ENCODE measurements around the gene PCNX2.

PCNX2 gene

DNA sequence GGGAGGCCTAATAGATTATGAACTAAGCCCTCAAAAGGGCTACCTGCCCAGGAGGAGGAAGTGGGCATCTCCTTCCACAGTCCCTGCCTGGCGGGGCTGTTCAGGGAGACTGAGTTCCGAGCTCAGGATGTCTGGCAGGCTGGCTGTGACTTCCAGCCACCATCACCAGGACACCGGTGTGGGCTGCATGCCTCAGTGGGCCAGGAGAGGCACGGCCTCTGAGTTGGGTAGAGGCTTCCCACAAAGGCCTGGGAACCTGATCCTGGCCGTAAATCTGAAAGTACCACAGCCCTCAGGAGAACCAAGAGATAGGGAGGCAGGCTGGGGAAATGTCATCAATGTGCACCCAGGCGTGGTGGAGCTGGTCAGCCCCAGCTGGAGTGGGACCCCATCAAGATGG lies 316.0 kb downstream of the PCNX2 start:
- no peak for DNase-seq

- no peak for DNase-seq
Measured at GRCh38 chr1:232978815-232979214, 316.7 kb downstream of the PCNX2 start.

GRCh38 chr1:232978091-232978634 lies 317.4 kb downstream of the PCNX2 start:
- no peak for DNase-seq

GRCh38 chr1:232974971-232975370 lies 320.6 kb downstream of the PCNX2 start:
- no peak for DNase-seq

DNA sequence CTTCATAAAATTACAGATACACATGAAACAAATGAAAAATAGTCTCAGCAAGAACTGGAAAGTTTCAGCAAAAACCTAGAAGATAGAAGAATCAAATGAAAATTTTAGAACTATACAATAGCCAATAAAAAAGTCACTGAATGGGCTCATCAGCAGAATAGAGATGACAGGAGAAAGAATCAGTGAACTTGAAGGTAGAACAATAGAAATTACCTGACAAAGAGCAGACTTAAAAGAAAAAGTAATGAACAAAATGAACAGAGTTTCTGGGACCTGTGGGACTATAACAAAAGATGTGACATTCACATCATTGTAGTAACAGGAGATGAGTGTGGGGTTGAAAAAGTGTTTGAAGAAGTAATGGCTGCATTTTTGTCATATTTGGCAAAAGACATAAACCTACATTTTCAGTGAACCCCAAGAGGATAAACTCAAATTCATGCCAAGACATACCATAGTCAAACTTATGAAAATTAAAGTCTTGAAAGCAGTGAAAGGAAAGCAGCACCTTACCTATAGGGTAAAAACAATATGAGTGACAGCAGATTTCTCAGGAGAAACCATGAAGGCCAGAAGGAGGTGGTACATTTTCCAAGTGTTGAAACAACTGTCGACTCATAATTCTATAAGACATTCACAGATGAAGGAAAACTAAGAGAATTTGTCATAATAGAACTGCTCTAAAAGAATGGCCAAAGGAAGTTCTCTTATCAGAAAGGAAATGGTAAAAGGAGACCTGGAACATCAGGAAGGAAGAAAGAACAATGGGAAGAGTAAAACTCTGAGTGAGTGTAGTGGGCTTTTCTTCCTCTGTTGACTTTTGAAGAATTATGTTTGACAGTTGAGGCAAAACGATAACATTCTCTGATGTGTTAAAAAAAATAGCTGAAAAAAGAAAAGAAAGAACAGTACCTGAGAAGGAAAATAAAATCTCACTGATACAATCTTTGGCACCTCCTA lies 321.6 kb downstream of the PCNX2 start:
- DNase-seq = no peak

DNA sequence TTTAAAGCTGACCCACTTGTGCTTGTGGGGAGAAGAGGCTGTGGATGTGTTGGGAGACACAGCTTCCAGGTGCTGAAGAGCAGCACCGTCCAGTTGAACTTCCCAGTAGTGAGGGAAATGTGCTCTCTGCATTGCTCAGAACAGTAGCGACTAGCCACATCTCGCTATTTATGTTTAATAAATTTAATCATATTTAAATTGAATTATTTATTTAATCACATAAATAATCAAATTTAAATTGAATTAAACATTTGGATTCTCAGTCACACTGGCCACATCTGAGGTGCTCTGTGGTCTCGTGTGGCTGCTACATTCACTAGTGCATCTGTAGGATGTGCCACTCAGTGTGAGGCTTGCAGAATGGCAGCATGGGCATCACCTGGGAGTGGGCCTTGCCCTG lies 325.0 kb downstream of the PCNX2 start:
- DNase-seq = no peak

- no peak for DNase-seq
Measured at GRCh38 chr1:232969799-232970198, 325.7 kb downstream of the PCNX2 start.

GRCh38 chr1:232968965-232969364 lies 326.6 kb downstream of the PCNX2 start:
- no peak for DNase-seq

DNA sequence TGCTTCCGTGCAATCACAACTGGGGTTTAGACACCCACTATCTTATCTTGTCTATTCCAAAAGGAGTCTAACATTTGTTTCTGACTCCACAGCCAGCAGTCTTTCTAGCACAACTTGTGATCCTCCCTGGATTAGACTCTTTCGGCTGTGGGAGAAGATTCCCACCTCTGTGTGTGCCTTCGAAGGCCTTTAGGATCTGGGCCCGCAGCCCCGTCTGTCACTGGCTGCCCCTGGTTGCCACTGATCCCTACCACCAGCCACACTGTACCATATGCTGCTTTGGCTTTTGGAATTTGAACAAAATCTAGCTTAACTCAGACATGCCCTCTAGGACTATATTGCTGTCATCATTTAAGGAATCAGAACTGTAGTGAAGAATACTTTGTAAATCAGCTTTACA lies 327.1 kb downstream of the PCNX2 start:
- no peak for DNase-seq

DNA sequence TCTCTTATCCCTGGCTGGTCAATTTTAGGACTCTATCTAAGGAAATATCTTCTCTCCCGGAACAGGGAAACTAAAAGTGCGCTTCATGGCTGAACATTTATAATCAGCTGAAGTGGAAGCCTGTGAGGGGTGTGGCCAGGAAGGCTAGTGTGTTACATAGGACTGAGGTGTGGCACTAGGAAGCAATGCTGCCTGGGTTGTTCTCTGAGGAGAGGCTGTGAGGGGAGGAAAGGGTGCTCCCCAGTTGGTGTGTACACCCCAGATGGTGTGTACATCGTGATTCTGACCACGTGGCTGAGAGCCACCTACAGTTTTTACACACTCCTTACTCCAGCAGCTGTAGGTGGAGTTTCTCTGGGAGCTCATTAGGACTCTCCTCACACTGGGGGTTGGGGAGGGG lies 328.9 kb downstream of the PCNX2 start:
- DNase-seq = no peak

- no peak for DNase-seq
Measured at GRCh38 chr1:232965912-232966217, 329.7 kb downstream of the PCNX2 start.

DNA sequence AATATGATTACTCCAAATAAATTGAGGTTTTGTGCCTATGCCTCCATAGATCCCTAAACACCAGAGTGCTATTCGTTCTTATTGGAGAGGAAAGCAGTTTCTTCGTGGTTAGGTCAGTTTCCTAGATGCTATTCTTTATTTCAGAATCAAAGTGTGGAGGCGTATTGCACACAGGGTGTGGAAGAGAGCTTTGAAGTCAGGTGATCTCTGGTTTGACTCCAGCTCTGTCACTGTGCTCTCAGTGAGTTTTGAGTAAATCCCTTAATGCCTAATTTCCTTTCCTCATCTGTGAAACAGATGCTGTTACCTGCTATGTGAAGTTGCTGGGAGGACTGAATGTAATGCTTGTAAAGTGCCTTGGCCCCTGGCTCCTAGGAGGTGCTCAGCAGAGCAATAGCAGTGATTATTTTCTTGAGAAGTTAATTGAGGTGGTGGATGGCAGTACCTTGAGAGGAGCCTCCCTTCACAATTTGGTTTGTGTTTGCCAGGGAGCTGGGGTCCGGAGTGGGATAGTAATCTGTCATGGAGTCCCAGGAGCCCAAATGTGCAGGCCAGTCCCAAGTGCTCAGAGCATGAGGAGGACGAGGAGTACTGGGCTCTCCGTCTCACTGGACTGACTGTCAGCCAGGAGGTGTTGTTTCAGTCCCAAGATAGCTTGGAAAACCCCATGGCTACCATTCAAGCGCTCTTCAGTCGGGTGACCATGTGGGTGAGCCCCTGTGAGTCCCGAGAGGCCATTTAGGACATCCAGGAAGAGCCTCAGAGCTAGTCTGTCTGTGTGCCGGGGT lies 330.2 kb downstream of the PCNX2 start:
- DNase-seq = no peak

- no peak for DNase-seq
Measured at GRCh38 chr1:232964601-232965000, 330.9 kb downstream of the PCNX2 start.

DNA sequence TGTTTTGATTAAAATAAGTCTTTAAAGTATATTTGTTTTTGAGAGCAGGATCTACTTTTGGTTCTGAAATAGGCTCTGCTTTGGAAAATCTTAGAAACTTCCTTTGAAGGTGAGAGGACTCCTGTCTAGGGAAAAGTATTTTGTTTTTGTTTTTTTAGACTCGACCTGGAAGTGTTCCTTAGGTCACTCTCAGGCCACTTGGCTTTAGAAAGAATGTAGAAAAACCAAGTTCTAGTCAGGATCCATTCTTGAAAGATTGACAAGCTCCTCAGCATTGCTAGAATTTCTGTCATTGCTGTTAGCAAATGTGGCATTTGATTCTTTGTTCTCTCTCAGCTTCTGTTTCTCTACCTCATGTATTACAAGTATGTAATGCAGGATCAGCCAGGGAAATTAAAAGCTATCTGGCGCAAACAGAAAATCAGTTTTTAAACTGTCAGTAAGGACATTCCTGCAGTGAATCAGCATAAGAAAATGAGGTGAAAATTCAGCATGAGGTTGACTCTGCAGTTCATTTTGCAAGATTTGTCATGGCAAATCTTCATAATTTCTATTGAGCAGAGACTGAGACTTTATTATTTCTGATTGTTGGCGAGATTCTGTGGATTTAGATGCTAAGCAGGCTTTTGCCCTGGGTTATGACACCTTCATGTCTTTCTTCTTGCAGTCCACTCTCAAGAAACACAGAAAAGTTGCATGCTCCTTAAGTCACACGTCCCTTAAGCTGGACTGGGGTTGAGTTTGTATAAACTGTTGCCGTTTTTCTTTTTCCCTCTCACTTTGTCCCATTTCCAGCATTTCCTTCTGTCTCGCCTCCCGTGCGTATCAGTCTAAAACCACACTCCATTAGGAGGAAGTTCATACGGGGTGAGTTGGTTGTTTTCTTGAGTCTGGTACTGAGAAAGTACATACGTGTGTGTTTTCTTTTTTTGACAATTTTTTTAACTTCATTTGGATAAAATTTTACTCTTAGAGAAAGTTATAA lies 332.5 kb downstream of the PCNX2 start:
- DNase-seq = no peak

- no peak for DNase-seq
Measured at GRCh38 chr1:232958067-232958466, 337.5 kb downstream of the PCNX2 start.

- DNase-seq = no peak
Measured at GRCh38 chr1:232956081-232956480, 339.4 kb downstream of the PCNX2 start.

DNA sequence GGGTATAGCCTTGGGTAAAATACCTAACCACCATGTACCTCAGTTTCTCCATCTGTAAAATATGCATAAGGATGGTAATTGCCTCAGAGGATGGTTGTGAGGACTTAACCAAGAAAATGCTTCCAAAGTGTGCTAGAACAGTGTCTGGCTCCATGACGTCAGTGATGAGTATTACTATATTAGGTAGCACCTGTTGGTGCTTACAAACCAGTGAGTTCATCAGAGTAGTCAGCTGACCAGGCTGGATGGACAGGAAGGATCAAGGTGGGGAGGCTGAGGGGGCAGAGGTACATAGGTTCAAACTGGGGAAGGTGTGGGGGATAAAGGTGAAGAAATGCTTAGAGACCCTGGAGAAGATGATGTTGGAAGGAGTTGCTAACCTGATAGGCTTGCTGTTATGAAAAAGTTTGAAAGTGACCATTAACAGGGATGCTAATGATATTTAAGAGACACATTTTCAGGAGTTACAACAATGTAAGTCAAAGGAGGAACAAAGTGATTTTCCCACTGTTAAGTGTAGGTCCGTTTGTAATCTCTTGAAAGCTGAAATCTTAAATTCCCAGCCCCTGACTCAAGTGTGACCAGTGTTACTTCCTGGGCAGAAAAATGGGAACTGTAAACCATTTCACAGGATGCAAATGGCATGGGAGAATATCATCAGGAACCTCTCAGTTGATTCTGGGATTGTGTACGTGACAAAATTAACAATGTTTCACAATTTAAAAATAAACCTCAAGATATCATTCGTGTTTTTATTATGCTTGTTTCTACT lies 340.7 kb downstream of the PCNX2 start:
- DNase-seq = no peak

DNA sequence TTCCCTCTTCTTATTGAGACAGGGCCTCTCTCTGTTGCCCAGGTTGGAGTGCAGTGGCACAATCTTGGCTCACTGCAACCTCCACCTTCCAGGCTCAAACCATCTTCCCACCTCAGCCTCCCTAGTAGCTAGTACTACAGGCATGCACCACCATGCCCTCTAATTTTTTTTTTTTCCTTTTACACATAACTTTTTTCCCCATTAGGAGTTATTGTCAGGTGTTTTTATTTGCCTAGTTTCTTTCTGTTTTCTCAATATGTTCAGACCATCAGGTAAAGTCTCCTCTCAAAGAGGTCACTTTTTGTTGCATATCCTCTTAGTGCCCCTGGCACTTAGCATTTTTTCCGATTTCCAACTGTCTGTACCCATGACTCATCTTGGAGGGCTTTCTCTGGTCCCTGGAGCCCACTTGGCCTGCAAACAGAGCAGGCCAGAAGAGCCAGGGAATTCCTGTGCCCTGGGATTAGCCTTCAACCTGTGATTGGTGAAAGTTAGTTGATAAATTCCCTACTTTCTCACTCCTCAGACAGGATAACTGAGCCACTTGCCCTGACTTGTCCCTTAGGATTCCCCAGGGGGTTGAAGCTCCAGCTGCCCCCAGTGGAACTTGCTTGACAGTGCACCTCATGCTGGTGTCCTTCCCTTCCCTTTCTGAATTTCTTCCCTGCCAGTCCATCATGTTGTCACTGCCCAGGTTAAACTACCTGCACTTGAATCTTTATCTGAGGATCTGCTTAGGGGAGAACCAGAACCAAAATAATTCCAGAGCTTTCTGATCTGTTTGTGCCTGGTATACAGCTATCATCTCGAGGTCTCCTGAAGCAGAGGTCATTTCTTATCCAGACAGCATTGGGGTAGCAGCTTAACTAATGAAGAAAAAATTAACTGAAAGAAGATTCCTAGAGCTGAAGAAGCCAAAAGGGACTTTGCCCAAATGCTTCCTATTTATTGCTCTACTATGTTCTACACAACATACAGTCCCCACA lies 342.7 kb downstream of the PCNX2 start:
- peak; percentile 39 for DNase-seq

DNA sequence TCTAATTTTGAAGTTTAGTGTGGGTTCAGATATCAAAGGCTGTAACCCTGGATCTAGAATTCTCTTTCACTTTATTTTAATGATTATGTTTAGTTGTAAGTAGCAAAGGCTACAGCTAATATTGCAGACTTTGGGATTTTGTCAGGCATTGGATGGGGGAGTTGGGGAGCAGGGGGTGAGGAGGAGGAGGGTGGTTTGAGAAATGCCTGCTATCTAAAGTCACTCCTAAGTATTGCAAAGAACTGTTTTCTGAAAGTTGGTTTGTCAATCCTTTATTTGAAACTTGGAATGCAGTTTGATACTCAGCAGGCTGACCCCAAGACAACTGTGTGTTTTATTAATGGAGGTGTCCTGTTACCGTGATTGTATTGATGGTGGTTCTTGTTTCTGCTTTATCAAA lies 343.9 kb downstream of the PCNX2 start:
- DNase-seq = no peak

GRCh38 chr1:232951180-232951579 lies 344.3 kb downstream of the PCNX2 start:
- DNase-seq = peak; percentile 37

All from stimulated activated CD8-positive, alpha-beta memory T cell treated with anti-CD3 and anti-CD28 coated beads, Interleukin-4, amount 100 ng/mL, for 48 hours (primary cell).